ENCODE measurements around the gene AFMID.
"Not testable (repeated sequence)": the region's sequence is repeated elsewhere in the genome, so short reads cannot be mapped to it uniquely, and the experiment has no call there.

The AFMID gene

GRCh38 chr17:78154903-78155811, 32.0 kb upstream of the AFMID start:
- no peak for DNase-seq (ENCODE audit: low read depth)

GRCh38 chr17:78159575-78160158, 27.5 kb upstream of the AFMID start:
- no peak for DNase-seq (ENCODE audit: low read depth)

GRCh38 chr17:78163881-78164747, 23.0 kb upstream of the AFMID start:
- DNase-seq (ENCODE audit: low read depth), result no peak

GRCh38 chr17:78164748-78165607, 22.2 kb upstream of the AFMID start:
- DNase-seq (ENCODE audit: low read depth), result no peak

GRCh38 chr17:78166416-78166815, 20.7 kb upstream of the AFMID start:
- DNase-seq (ENCODE audit: low read depth), result no peak

GRCh38 chr17:78168242-78168902, 18.8 kb upstream of the AFMID start, which contains the start of gene SYNGR2:
TSS of gene SYNGR2 (plus strand) at chr17:78168581. CDS start at chr17:78168617, 36 bp downstream.
- DNase-seq (ENCODE audit: low read depth), result no peak

- DNase-seq (ENCODE audit: low read depth), result no peak
Observed at GRCh38 chr17:78168903-78169793, 18.0 kb upstream of the AFMID start.

GRCh38 chr17:78170692-78171590, 16.2 kb upstream of the AFMID start:
- no peak for DNase-seq (ENCODE audit: low read depth)

GRCh38 chr17:78171591-78172248, 15.4 kb upstream of the AFMID start:
- not testable (repeated sequence) for DNase-seq (ENCODE audit: low read depth)

GRCh38 chr17:78172249-78173051, 14.7 kb upstream of the AFMID start:
- no peak for DNase-seq (ENCODE audit: low read depth)

GRCh38 chr17:78173097-78173715, 14.0 kb upstream of the AFMID start:
- DNase-seq (ENCODE audit: low read depth), result no peak

GRCh38 chr17:78174346-78174869, 12.8 kb upstream of the AFMID start:
- DNase-seq (ENCODE audit: low read depth), result no peak

- no peak for DNase-seq (ENCODE audit: low read depth)
Observed at GRCh38 chr17:78174870-78175642, 12.1 kb upstream of the AFMID start.

- no peak for DNase-seq (ENCODE audit: low read depth)
Observed at GRCh38 chr17:78175643-78175981, 11.6 kb upstream of the AFMID start.

GRCh38 chr17:78176548-78177025, 10.6 kb upstream of the AFMID start:
- no peak for DNase-seq (ENCODE audit: low read depth)

- DNase-seq (ENCODE audit: low read depth), result peak; percentile 30
Observed at GRCh38 chr17:78179372-78179771, 7.8 kb upstream of the AFMID start.

Data from non-pigmented ciliary epithelial cell (primary cell).